ENCODE data around the gene TOMM7.

Gene TOMM7

GRCh38 chr7:22859641-22860290, 37.1 kb upstream of the TOMM7 start:
- no peak overlapping the region for H3K4me3 ChIP-seq (ENCODE audit: low read depth, low read length)
- TF ChIP-seq CTCF (IDR thresholded peaks at IDR 0.05; ENCODE audit: borderline replicate concordance, insufficient read depth, low read depth, low read length), result no peak

DNA sequence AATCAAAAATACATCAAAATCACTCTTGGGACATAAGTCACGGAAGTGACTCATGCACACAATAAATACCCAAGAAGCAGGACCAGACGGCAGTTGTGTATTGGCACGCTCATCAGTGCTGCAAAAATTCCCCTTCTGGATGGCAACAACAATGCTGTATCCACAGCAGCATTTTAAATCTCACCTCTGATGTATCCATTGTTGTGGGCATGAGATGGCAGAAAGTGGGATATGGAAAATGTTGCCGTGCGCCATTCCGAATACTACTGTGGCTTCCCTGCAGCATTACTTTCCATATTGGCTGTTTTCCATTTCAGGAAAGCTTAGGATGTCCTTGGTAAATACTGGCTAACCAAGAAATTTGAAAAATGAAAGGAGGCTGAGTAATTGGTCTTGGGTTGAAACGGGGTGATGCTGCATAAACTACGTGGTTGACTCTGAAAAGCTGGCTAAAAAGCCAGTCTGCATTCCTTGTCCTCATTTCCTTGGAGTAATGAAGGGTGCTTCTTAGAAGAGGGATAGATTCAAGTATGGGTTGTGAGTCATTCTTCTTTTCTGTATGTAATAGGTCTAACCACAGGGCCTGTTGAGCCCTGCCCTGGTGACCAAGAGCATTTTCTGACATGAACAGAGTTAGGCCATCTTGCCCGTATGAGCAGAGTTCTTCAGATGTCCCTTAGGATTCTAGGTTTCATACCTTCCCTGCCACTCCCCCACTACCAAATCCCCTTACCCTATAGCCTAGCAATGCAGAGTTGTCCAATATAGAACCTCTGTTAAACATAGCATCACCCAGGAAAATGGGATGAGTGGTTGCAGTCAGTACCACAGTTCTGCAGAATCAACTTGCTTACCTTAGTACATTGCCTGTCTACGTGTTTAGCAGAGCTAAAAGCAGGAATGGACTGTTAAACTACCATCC, 36.3 kb upstream of the TOMM7 start:
- no peak overlapping the region for H3K4me3 ChIP-seq (ENCODE audit: low read depth, low read length)

DNA sequence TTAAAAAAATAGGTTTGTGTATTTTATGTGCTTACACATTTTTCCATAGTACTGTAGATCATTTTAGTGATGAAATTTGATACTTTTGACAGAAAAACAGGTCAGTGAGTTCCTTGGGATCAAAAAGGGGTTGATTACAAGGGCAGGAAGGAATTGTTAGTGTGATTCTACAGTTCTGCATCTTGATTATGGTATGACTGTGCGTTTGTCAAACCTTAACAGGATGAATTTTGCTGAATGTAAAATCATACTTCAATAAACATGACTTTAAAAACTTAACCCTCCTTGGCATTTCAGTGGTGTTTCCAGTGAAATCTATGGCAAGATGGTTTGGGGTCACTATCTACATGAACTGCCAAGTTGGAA, 35.6 kb upstream of the TOMM7 start:
- no peak for TF ChIP-seq CTCF (IDR thresholded peaks at IDR 0.05; ENCODE audit: borderline replicate concordance, insufficient read depth, low read depth, low read length)
- no peak overlapping the region for H3K4me3 ChIP-seq (ENCODE audit: low read depth, low read length)

More for the DNA sequence above, 36.3 kb upstream of the TOMM7 start:
- no peak for TF ChIP-seq CTCF (IDR thresholded peaks at IDR 0.05; ENCODE audit: borderline replicate concordance, insufficient read depth, low read depth, low read length)

DNA sequence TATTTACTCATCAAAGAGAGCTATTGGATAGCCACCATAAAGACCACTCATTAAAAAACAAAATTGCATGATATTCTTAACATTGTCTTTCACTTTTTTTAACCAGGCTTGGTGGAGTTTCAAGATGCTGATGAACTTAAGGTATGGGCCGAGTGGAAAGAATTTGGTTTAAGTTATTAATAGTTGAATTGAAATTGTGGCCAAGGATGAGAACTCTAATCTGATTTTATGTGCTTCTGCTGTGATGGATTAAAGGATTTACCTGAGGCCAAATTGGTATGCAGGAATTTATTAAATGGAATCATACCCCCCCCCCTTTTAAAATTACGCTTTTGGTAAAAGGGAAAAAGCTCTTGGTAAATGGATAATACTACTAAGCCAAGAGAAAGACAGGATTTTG, 33.8 kb upstream of the TOMM7 start:
- H3K4me3 ChIP-seq (ENCODE audit: low read depth, low read length), result peak overlapping the region; percentile 92
- no peak for TF ChIP-seq CTCF (IDR thresholded peaks at IDR 0.05; ENCODE audit: borderline replicate concordance, insufficient read depth, low read depth, low read length)

GRCh38 chr7:22855049-22855392, 32.4 kb upstream of the TOMM7 start:
- TF ChIP-seq CTCF (IDR thresholded peaks at IDR 0.05; ENCODE audit: borderline replicate concordance, insufficient read depth, low read depth, low read length), result no peak
- peak overlapping the region; percentile 92 for H3K4me3 ChIP-seq (ENCODE audit: low read depth, low read length)

GRCh38 chr7:22854158-22855048, 31.8 kb upstream of the TOMM7 start:
- TF ChIP-seq CTCF (IDR thresholded peaks at IDR 0.05; ENCODE audit: borderline replicate concordance, insufficient read depth, low read depth, low read length), result no peak
- peak overlapping the region; percentile 92 for H3K4me3 ChIP-seq (ENCODE audit: low read depth, low read length)
